ENCODE measurements around the gene ZNF90.
"Not testable (repeated sequence)": the region's sequence is repeated elsewhere in the genome, so short reads cannot be mapped to it uniquely, and the experiment has no call there.

Gene ZNF90

GRCh38 chr19:20107301-20107700 lies 29.5 kb downstream of the ZNF90 start:
- no peak for DNase-seq

- not testable (repeated sequence) for DNase-seq
Measured at GRCh38 chr19:20118064-20118839, 40.5 kb downstream of the ZNF90 start.

- DNase-seq, result no peak
Measured at GRCh38 chr19:20124879-20125278, 47.1 kb downstream of the ZNF90 start.

- not testable (repeated sequence) for DNase-seq
Measured at GRCh38 chr19:20132933-20133332, 55.1 kb downstream of the ZNF90 start.

- DNase-seq, result not testable (repeated sequence)
Measured at GRCh38 chr19:20137714-20138113, 59.9 kb downstream of the ZNF90 start.

GRCh38 chr19:20151617-20152145 lies 73.9 kb downstream of the ZNF90 start:
- DNase-seq, result no peak

GRCh38 chr19:20152506-20152905 lies 74.7 kb downstream of the ZNF90 start:
- DNase-seq, result not testable (repeated sequence)

GRCh38 chr19:20153281-20153680 lies 75.5 kb downstream of the ZNF90 start:
- no peak for DNase-seq

GRCh38 chr19:20154636-20155035 lies 76.8 kb downstream of the ZNF90 start:
- no peak for DNase-seq

- no peak for DNase-seq
Measured at GRCh38 chr19:20162821-20163220, 85.0 kb downstream of the ZNF90 start.

GRCh38 chr19:20164456-20164855 lies 86.7 kb downstream of the ZNF90 start:
- DNase-seq, result no peak

GRCh38 chr19:20165971-20166592 lies 88.3 kb downstream of the ZNF90 start:
- DNase-seq, result no peak

GRCh38 chr19:20167020-20167644 lies 89.3 kb downstream of the ZNF90 start, which contains the start of gene ZNF486:
ZNF486 (plus strand) TSS chr19:20167214; CDS start chr19:20167331, 117 bp downstream.
- no peak for DNase-seq

- no peak for DNase-seq
Measured at GRCh38 chr19:20167651-20168122, 89.9 kb downstream of the ZNF90 start.
